NCI-H1417 treated with DMSO at 0.1 percent for 48 hours (cell line): ENCODE measurements around the gene GPD1L.

ENCODE experiments used
- DNase-seq: peaks from one replicate; lab custom pipeline; 2025; lab: John Stamatoyannopoulos, UW

The GPD1L gene

GRCh38 chr3:32137870-32138269 lies 31.4 kb downstream of the GPD1L start:
- DNase-seq: no peak

DNA sequence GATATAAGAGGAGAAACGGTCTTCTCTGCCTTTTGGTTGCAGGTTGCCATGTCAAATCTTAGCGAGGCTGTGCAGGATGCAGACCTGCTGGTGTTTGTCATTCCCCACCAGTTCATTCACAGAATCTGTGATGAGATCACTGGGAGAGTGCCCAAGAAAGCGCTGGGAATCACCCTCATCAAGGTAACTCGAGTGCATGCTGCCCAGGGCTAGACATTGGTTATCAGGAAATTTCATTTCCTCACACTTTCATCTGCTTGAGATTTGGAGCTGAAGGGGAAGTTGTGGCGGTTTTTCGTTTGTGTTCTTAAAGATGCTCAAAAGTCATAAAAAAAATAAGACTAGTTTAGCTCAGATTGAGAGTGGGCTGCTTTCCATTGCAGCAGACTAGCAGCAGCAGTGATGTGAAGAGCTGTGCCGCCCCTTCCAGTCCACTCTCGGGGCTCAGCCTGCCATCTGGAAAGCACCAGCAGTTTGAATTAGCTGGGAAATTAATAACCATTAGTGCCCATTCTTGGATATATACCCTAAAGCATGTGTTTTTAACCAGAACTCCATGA lies 32.2 kb downstream of the GPD1L start:
- no peak for DNase-seq

GRCh38 chr3:32140943-32141342 lies 34.5 kb downstream of the GPD1L start:
- DNase-seq: no peak

- DNase-seq: no peak
Observed at GRCh38 chr3:32143849-32144757, 37.7 kb downstream of the GPD1L start.

DNA sequence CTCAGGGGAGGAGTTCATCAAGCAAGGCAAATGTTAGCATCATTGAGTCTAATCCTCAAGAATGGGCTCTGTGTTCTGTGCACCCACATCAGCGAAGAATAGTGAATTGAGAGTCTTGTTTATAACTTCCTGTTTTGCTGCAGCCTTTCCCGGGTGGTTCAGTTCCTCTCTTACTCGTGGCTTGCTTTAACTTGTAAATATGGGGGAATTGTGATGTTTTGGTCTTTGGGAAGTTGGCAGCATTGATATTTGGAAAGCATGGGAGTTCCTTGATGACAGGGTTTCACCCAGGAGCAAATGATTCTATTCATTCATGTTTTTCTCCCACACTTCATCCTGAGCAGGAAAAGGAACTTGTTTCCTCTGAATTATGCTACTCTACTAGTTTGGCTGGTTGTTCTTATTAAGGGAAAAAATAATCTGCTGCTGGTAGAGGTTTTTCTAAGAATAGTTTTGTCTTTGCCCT lies 40.4 kb downstream of the GPD1L start:
- no peak for DNase-seq

DNA sequence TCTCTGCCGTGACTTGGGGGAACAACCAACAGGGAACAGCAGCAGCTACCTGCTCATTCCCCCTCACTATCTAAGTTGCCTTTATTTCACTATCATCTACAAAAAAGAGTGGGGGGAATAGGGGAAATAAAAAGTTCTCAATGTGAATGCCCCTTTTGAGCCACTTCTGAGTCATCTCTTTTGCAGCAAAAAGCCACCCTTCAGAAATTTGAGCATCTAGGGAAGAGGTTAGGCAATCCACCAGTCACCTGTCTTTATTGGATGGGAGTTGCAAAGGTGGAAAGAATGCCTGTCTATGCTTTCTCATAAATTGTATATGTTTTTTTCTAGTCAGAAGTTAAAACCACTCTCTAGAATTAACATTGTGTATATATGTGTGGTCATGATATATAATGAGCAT lies 41.1 kb downstream of the GPD1L start:
- no peak for DNase-seq

DNA sequence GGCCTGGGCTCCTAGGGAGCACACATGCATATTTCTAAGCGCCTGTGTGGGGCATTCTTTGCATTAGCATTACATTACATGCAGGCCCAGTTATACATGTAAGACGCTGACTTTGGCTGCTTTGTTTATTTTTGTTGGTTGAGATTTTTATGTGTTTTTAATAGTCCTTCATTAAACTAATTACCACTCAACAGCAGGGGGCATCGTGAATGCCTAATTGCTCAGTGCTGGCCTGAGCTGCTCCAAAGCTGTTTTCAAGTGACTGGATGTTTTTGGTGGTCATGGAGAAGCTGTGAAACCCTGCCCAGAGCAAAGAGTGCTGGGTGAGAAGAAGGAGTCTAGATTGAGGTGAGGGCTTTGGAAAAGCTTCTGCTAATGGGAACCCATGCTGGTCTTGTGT lies 41.5 kb downstream of the GPD1L start:
- DNase-seq: no peak

- DNase-seq: no peak
Observed at GRCh38 chr3:32148351-32148750, 41.9 kb downstream of the GPD1L start.

- no peak for DNase-seq
Observed at GRCh38 chr3:32153414-32154204, 47.2 kb downstream of the GPD1L start.

DNA sequence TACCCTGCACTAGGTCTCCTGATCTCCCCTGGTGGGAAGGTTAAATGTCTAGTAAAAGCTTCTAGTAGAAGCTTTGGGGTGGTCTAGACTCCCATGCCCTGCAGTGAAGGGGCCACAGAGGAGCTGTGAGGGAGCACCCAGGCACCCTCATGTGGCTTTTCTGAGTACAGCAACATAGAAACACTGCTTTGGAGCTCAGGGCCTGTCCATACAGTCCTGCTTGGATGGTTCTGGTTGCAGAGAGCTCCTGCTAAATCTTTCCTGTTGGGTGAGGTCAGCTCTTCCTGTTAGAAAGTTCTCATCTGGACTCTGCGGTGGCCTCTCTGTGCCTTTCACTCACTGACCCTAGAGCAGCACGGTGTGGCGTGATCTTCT lies 47.8 kb downstream of the GPD1L start:
- DNase-seq: no peak

- no peak for DNase-seq
Observed at GRCh38 chr3:32155117-32155516, 48.7 kb downstream of the GPD1L start.

GRCh38 chr3:32157600-32158264 lies 51.3 kb downstream of the GPD1L start:
- DNase-seq: no peak

GRCh38 chr3:32160706-32161214 lies 54.3 kb downstream of the GPD1L start:
- no peak for DNase-seq

DNA sequence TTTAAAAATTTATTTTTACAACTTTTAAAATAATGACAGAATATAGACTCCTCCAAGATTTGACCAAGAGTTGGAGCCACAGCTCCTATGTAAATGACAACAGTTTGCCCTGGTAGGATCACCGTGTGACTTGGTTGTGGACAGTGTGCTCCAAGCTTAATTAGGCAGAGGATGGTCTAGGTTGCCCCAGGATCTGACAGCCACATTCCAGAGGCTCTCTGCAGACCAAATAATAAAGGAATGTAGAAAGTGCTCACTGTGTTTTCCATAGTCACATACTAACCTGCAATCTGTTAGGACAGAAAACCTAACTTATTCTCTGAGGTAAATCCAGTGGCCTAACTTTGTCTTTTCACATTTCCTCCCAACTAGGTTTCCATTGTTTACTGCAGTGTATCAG lies 59.0 kb downstream of the GPD1L start:
- no peak for DNase-seq

- no peak for DNase-seq
Observed at GRCh38 chr3:32166654-32167053, 60.2 kb downstream of the GPD1L start.

DNA sequence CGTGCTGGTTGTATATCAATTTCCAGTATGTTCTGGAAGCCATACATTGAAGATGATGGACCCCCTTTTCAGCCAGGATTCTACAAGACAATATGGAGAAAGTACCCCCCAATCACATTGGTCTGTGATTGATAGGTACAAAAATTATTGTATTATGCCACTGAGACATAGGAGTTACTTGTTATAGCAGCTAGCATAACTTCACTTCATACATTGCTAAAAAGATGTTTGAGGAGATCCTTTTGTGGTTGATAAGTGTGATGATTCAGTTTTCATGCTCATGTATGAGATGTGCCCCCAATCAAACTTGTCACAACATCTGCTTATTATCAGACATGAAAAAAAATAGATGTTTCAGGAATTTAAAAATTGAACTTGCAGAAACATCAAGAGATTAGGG lies 66.0 kb downstream of the GPD1L start:
- DNase-seq: no peak

- no peak for DNase-seq
Observed at GRCh38 chr3:32175607-32176197, 69.3 kb downstream of the GPD1L start.

DNA sequence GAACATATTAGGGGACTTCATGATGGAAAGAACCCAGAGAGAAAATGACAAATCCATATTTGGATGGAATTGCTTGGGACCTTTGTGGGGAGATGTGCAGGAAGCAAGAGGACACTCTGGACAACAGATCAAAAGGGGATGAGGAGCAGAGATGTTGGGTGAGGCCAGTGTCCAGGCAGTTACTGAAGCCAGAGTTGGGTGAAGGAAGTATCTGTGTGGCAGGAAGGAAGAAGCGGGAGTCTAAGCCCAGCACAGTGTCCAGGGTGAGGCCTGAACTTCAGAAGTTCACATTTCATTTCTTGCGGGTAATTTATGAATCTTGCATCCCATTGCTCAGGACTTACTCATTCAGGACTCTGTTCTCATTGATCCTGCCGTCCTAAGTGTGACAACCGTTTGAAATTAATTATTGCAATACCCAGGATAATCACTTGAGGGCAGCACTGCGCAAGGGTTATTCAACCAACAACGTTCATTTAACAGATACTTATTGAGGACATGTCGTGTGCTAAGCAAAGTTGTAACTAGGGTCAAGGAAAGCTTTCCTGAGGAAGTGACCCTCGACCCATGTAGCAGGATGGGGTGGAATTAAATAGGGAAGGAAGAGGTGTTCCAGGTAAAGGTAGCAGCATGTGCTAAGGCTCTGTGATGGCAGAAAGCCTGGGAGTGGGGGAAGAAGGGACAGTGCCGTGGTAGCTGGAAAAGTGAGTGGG lies 70.7 kb downstream of the GPD1L start:
- DNase-seq: no peak

- no peak for DNase-seq
Observed at GRCh38 chr3:32177702-32178198, 71.3 kb downstream of the GPD1L start.

- DNase-seq: no peak
Observed at GRCh38 chr3:32180141-32180784, 73.8 kb downstream of the GPD1L start.
